Adipocyte (in vitro differentiated cells): ENCODE results near the gene CSTF2T.

Source experiments
- DNase-seq: peaks from one replicate; pipeline ENCODE4 v3.0.0-alpha.2; 2015; ENCODE audit warnings: low read depth
- H3K27me3 ChIP-seq: replicated peaks from 2 replicates; pipeline ENCODE4 v1.7.0; 2013; ENCODE audit warnings: mild to moderate bottlenecking, low read length, moderate library complexity; ENCODE audit not compliant: control insufficient read depth, insufficient read depth
- H3K36me3 ChIP-seq: 2 replicates; pipeline ENCODE4 v1.7.0; 2013; ENCODE audit warnings: low read length, mild to moderate bottlenecking, moderate library complexity; ENCODE audit not compliant: control insufficient read depth, insufficient read depth, severe bottlenecking
- H3K4me1 ChIP-seq: 2 replicates; pipeline ENCODE4 v1.7.0; 2013; ENCODE audit warnings: mild to moderate bottlenecking, low read length, moderate library complexity; ENCODE audit not compliant: control insufficient read depth, insufficient read depth
- H3K4me3 ChIP-seq: 2 replicates; pipeline ENCODE4 v1.7.0; 2013; ENCODE audit warnings: mild to moderate bottlenecking, low read length, moderate library complexity
- H3K9ac ChIP-seq: 2 replicates; pipeline ENCODE4 v1.7.0; 2013; ENCODE audit warnings: mild to moderate bottlenecking, low read length, moderate library complexity
- H3K9me3 ChIP-seq: 2 replicates; pipeline ENCODE4 v1.7.0; 2013; ENCODE audit warnings: mild to moderate bottlenecking, low read length, moderate library complexity; ENCODE audit not compliant: control insufficient read depth

CSTF2T gene, protein sequence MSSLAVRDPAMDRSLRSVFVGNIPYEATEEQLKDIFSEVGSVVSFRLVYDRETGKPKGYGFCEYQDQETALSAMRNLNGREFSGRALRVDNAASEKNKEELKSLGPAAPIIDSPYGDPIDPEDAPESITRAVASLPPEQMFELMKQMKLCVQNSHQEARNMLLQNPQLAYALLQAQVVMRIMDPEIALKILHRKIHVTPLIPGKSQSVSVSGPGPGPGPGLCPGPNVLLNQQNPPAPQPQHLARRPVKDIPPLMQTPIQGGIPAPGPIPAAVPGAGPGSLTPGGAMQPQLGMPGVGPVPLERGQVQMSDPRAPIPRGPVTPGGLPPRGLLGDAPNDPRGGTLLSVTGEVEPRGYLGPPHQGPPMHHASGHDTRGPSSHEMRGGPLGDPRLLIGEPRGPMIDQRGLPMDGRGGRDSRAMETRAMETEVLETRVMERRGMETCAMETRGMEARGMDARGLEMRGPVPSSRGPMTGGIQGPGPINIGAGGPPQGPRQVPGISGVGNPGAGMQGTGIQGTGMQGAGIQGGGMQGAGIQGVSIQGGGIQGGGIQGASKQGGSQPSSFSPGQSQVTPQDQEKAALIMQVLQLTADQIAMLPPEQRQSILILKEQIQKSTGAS

GRCh38 chr10:51699475-51700227, at the start of gene CSTF2T:
CSTF2T (minus strand) TSS chr10:51699595; CDS start chr10:51699549, 46 bp downstream.
- Histone ChIP-seq H3K4me3 (peak within 1 kb of the TSS; percentile 99), H3K27me3 (no peaks in the 10 kb centered on the region), H3K4me1 (peaks cover 51% of the 10 kb centered on the region), H3K9ac (peak within 1 kb of the TSS; percentile 99), H3K36me3 (peaks cover 6% of the 10 kb centered on the region), H3K9me3 (no peaks in the 10 kb centered on the region)
- DNase-seq, result peak; percentile 98

DNA sequence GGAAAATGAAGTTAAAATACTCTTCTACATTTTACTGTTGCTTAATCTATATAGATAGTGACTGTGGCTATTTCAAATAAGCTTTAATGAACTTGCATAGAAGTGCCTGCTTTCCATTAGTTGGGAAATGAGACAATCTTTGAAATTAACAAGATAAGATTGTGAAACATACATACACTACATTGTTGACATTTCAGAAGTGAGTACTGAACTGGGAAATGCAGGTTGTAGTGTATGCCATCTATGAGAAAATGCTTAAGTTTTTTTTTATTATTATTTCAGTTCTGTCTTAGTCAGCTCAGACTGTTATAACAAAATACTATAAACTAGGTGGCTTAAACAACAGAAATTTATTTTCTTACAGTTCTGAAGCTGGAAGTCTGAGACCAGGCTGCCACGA, 49.6 kb upstream of the CSTF2T start:
- no peaks in the 10 kb centered on the region for H3K9me3 ChIP-seq
- H3K9ac ChIP-seq, result no peak overlapping the region
- no peaks in the 10 kb centered on the region for H3K27me3 ChIP-seq
- no peak overlapping the region for H3K4me3 ChIP-seq
- peaks cover 2% of the 10 kb centered on the region for H3K4me1 ChIP-seq
- DNase-seq, result peak; percentile 65
- no peaks in the 10 kb centered on the region for H3K36me3 ChIP-seq

- Histone ChIP-seq H3K4me3 (no peak overlapping the region), H3K9me3 (no peaks in the 10 kb centered on the region), H3K4me1 (peaks cover 10% of the 10 kb centered on the region), H3K27me3 (no peaks in the 10 kb centered on the region), H3K9ac (no peak overlapping the region), H3K36me3 (no peaks in the 10 kb centered on the region)
- no peak for DNase-seq
Observed at GRCh38 chr10:51747216-51747615, 47.8 kb upstream of the CSTF2T start.

- H3K9ac ChIP-seq, result no peak overlapping the region
- no peak overlapping the region for H3K4me3 ChIP-seq
- H3K27me3 ChIP-seq, result no peaks in the 10 kb centered on the region
- DNase-seq, result no peak
- no peaks in the 10 kb centered on the region for H3K36me3 ChIP-seq
- peaks cover 10% of the 10 kb centered on the region for H3K4me1 ChIP-seq
- no peaks in the 10 kb centered on the region for H3K9me3 ChIP-seq
Observed at GRCh38 chr10:51745397-51745796, 46.0 kb upstream of the CSTF2T start.

DNA sequence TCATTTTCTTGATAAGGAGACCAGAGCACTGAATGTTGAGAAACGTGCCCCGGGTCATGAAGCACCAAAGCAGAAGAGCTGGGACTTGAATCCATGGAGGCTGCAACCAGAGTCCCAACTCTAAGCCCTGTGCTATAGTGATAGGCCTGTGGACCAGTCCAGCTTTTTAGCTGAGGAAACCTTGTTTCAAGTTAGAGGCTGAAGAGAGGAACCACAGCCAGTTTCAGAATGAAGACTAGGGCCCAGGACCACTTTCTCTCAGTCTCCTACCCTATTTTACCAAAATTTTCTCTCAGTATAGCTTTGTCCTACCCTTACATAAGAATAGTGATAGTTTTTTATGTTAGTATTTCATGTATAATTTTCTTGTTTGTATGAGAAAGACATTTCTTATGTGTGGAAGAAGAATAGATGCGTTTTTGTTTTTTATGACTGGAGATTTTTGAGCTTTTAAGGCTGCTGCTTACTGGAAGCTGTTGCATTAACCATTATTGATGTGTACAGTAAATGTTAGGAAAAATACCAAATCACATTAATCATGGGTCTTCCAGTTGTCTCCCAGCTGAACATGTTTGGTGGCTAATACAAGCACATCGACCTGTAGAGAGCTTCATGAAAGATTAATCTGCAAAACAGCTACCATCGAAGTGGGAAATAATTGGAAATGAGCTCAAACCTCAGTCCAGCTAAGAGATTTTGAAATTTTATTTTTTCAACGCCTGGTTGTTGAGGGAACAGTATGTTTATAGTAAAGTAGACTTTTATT, 45.0 kb upstream of the CSTF2T start:
- H3K4me3 ChIP-seq, result no peak overlapping the region
- no peak overlapping the region for H3K9ac ChIP-seq
- peaks cover 10% of the 10 kb centered on the region for H3K4me1 ChIP-seq
- H3K9me3 ChIP-seq, result no peaks in the 10 kb centered on the region
- H3K36me3 ChIP-seq, result no peaks in the 10 kb centered on the region
- DNase-seq, result no peak
- H3K27me3 ChIP-seq, result no peaks in the 10 kb centered on the region

DNA sequence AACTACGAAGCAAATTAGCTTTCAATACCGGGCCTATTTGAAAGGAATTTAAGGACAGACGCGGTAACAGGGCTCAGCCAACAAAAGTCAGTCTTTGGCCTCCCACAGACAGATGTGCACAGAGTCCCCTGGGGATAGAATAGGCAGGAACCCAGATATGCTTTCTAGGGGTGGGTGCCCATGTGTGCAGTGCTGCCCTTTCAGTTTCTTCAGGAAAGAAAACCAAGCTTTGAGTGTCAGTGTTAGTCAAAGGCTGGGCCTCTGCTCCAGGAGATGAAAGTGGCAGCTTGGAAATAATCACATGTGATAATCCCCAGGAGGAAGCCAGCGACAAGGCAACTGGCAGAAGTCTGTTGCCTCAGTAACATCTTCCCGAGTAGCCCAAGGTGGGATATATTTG, 43.8 kb upstream of the CSTF2T start:
- Histone ChIP-seq H3K9ac (peak overlapping the region; percentile 5), H3K27me3 (no peaks in the 10 kb centered on the region), H3K4me3 (peak overlapping the region; percentile 46), H3K4me1 (peaks cover 8% of the 10 kb centered on the region), H3K9me3 (no peaks in the 10 kb centered on the region), H3K36me3 (no peaks in the 10 kb centered on the region)
- DNase-seq, result peak; percentile 39

- no peaks in the 10 kb centered on the region for H3K36me3 ChIP-seq
- H3K4me1 ChIP-seq, result peaks cover 8% of the 10 kb centered on the region
- no peaks in the 10 kb centered on the region for H3K27me3 ChIP-seq
- H3K4me3 ChIP-seq, result no peak overlapping the region
- H3K9me3 ChIP-seq, result no peaks in the 10 kb centered on the region
- DNase-seq, result peak; percentile 59
- H3K9ac ChIP-seq, result no peak overlapping the region
Observed at GRCh38 chr10:51733057-51733456, 33.7 kb upstream of the CSTF2T start.

GRCh38 chr10:51729822-51730555, 30.6 kb upstream of the CSTF2T start:
- Histone ChIP-seq H3K9ac (no peak overlapping the region), H3K4me1 (peaks cover 8% of the 10 kb centered on the region), H3K9me3 (no peaks in the 10 kb centered on the region), H3K27me3 (no peaks in the 10 kb centered on the region), H3K36me3 (no peaks in the 10 kb centered on the region), H3K4me3 (no peak overlapping the region)
- no peak for DNase-seq

DNA sequence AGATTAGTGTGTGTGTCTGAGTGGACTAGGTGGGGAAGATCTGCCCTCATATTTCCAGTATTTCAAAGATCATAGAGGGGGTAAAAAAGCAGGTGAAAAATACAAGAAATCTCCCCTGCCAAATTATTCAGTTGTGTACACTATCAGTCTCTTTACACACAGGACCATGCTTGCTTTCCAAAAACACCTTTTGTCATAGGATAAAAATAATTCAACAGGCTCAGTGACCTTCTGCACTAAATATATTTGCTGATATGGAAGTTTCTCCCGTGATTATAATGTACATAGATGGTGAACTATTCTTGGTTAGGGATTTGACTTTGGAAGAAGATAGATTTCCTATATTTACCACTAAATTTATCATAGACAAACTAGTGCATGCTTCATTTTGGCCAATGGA, 24.6 kb upstream of the CSTF2T start:
- no peaks in the 10 kb centered on the region for H3K27me3 ChIP-seq
- no peak overlapping the region for H3K9ac ChIP-seq
- H3K4me3 ChIP-seq, result no peak overlapping the region
- no peak for DNase-seq
- H3K4me1 ChIP-seq, result no peaks in the 10 kb centered on the region
- H3K36me3 ChIP-seq, result no peaks in the 10 kb centered on the region
- no peaks in the 10 kb centered on the region for H3K9me3 ChIP-seq

DNA sequence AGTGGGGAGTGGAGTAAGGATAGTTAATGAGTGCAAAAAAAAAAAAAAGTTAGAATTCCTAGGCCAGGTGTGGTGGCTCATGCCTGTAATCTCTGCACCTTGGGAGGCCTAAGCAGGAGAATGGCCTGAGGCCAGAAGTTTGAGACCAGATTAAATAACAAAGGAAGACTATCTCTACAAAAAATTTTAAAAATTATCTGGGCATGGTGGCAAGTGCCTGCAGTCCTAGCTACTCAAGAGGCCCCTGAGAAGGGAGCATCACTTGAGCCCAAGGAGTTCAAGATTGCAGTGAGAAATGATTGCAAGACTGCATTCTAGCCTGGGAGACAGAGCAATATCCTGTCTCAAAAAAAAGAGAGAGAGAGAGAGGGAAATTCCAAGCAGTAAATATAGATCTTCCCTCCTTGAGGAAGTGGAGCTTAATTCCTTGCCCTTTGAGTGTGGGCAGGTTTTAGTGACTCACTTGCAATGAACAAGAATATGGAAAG, 19.5 kb upstream of the CSTF2T start:
- Histone ChIP-seq H3K9ac (no peak overlapping the region), H3K36me3 (no peaks in the 10 kb centered on the region), H3K4me3 (no peak overlapping the region), H3K27me3 (no peaks in the 10 kb centered on the region), H3K9me3 (no peaks in the 10 kb centered on the region), H3K4me1 (peaks cover 5% of the 10 kb centered on the region)
- DNase-seq, result peak; percentile 51
